ENCODE measurements around the gene TXNDC15. TPM values are rescaled to one million over a fixed set of nuclear protein-coding genes. Genes with fewer than 3 reads are reported as not detected.
"Not testable (repeated sequence)": the region's sequence is repeated elsewhere in the genome, so short reads cannot be mapped to it uniquely, and the experiment has no call there.

TXNDC15 gene, protein sequence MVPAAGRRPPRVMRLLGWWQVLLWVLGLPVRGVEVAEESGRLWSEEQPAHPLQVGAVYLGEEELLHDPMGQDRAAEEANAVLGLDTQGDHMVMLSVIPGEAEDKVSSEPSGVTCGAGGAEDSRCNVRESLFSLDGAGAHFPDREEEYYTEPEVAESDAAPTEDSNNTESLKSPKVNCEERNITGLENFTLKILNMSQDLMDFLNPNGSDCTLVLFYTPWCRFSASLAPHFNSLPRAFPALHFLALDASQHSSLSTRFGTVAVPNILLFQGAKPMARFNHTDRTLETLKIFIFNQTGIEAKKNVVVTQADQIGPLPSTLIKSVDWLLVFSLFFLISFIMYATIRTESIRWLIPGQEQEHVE
- polyA plus RNA-seq (2013, experiment 1 of 2): 40.8 TPM
- 40.5 TPM for polyA plus RNA-seq (2013, experiment 2 of 2)

DNA sequence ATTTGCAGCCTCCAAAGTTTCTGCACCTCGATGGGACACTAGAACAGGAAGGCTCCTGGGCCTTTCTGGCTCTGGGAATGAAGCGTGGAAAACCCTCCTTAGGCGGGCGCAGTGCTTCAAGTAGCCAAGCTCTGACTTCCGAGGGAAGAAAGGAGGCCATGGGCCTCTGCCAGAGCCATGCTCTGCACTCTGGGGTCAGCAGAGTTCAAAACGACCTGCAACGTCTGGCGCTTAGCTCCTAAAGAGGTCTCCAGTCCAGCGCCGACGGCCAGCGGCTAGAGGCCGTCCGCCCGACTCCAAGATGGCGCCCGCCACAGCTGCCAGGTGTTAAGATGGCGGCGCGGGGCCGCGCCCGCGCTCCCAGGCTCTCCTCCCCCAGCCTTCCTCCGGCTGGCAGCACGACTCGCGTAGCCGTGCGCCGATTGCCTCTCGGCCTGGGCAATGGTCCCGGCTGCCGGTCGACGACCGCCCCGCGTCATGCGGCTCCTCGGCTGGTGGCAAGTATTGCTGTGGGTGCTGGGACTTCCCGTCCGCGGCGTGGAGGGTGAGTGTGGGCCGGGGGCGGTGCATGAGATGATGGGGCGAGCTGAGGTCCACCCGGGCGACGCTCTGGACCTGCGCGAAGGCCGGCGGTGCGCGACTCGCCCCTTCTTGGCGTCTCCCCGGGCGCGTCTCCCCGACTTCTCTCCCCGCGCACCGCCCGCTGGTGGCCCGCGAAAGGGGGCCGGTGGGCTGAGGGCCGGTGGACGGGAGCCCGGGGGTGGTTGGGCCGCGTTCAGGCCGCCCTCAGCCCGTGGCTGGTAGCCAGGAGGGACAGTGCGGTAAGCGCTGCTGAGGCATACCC is at the start of gene TXNDC15:
TSS of gene TXNDC15 (plus strand) at position 385 of the 844 bp plus-strand sequence. CDS start at position 442, 57 bp downstream.
- Histone ChIP-seq H3K4me3 (ENCODE audit: extremely low read depth, insufficient read depth, low read length, poor library complexity, severe bottlenecking) (peak within 1 kb of the TSS; percentile 74), H3K4me1 (ENCODE audit: control insufficient read depth, insufficient read depth, low read length, poor library complexity, severe bottlenecking) (peaks cover 7% of the 10 kb centered on the region), H3K36me3 (ENCODE audit: control insufficient read depth, insufficient read depth, low read length) (peaks cover 4% of the 10 kb centered on the region), H3K9me3 (ENCODE audit: control insufficient read depth, low read length) (no peaks in the 10 kb centered on the region), H3K27ac (ENCODE audit: low read depth, low read length, severe bottlenecking) (peak within 1 kb of the TSS; percentile 94)
- WGBS, 2 experiments (ENCODE audit: insufficient coverage in 2 of 2): 5 to 9% methylated on average over 45 to 73 of the region's 79 CpGs

DNA sequence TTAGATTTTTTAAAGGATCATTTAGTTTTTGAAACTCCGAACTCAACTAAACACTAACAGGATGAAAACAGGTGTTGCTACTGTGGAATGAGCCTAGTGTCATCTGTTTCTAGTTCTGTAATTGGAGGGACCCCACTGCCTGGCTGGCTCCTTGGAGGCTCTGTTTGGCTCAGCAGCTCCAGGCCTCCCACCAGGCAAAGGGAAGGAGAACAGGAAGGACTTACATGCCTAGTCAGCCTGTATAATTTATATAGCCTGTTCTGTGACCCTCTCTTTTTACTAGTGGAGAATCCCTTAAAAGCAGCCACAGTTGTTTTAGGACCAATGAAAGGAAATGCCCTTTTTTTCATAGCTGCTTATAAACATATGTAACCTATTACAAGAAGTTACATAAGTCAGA is 49.5 kb upstream of the TXNDC15 start:
- WGBS, 2 experiments (ENCODE audit: insufficient coverage in 2 of 2): no CpG with 5 or more reads among the region's 1 CpG
- no peaks in the 10 kb centered on the region for H3K4me1 ChIP-seq (ENCODE audit: control insufficient read depth, insufficient read depth, low read length, poor library complexity, severe bottlenecking)
- peaks cover 68% of the 10 kb centered on the region for H3K36me3 ChIP-seq (ENCODE audit: control insufficient read depth, insufficient read depth, low read length)
- H3K27ac ChIP-seq (ENCODE audit: low read depth, low read length, severe bottlenecking): no peak overlapping the region
- no peak overlapping the region for H3K4me3 ChIP-seq (ENCODE audit: extremely low read depth, insufficient read depth, low read length, poor library complexity, severe bottlenecking)
- H3K9me3 ChIP-seq (ENCODE audit: control insufficient read depth, low read length): no peaks in the 10 kb centered on the region

GRCh38 chr5:134825212-134825611 is 49.0 kb upstream of the TXNDC15 start:
- no peaks in the 10 kb centered on the region for H3K4me1 ChIP-seq (ENCODE audit: control insufficient read depth, insufficient read depth, low read length, poor library complexity, severe bottlenecking)
- H3K36me3 ChIP-seq (ENCODE audit: control insufficient read depth, insufficient read depth, low read length): peaks cover 64% of the 10 kb centered on the region
- no peak overlapping the region for H3K27ac ChIP-seq (ENCODE audit: low read depth, low read length, severe bottlenecking)
- 100% methylated on average over 2 of the region's 7 CpGs for WGBS, 2 experiments (ENCODE audit: insufficient coverage in 2 of 2)
- no peaks in the 10 kb centered on the region for H3K9me3 ChIP-seq (ENCODE audit: control insufficient read depth, low read length)
- no peak overlapping the region for H3K4me3 ChIP-seq (ENCODE audit: extremely low read depth, insufficient read depth, low read length, poor library complexity, severe bottlenecking)

DNA sequence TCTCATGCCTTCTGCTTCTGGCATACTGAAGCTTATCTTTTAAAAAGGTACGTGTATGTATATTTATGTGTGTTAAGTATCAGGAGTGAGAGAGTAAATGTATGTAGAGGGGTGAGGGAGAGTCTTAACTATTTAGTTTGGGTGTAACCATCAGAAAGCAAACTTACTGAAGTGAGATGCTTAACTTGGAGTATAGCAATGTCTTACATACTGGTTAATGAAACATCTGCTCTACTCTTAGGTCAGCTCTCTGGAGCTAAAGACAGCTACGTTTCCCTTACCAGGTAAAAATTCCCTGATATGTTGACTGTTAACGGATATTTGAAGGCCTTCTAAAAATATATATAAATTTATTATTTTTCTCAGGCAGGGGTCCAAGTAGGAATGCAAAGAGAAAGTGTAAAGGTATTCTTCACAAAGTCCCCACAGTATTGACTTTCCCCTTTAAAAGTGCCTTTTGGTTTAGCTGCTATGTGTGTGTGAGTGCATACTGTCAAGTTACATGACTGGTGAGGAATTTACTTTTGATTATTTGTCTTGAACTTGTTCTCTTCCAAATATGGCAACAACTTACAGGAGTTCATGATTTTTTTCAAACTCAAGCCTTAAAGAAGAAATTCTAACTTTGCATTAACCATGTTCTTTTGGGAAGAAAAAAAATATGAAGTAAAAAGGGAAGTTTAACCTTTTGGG is 40.7 kb upstream of the TXNDC15 start:
- no peak overlapping the region for H3K27ac ChIP-seq (ENCODE audit: low read depth, low read length, severe bottlenecking)
- no peaks in the 10 kb centered on the region for H3K4me1 ChIP-seq (ENCODE audit: control insufficient read depth, insufficient read depth, low read length, poor library complexity, severe bottlenecking)

DNA sequence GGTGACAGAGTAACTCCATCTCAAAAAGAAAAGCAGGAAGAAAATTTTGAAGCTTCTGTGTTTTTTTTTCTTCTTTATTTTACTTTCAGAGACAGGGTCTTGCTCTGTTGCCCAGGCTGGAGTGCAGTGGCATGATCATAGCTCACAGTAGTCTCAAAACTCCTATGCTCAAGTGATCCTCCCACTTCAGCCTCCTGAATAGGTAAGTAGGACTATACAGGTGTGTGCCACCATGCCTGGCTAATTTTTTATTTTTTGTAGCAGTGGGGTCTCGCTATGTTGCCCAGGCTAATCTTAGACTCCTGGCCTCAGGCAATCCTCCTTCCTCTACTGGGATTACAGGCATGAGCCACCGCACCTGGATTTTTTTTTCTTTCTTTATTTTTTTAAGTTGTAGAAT is 38.5 kb upstream of the TXNDC15 start:
- H3K4me1 ChIP-seq (ENCODE audit: control insufficient read depth, insufficient read depth, low read length, poor library complexity, severe bottlenecking): no peaks in the 10 kb centered on the region
- H3K27ac ChIP-seq (ENCODE audit: low read depth, low read length, severe bottlenecking): no peak overlapping the region
- no peaks in the 10 kb centered on the region for H3K9me3 ChIP-seq (ENCODE audit: control insufficient read depth, low read length)
- peaks cover 79% of the 10 kb centered on the region for H3K36me3 ChIP-seq (ENCODE audit: control insufficient read depth, insufficient read depth, low read length)
- no peak overlapping the region for H3K4me3 ChIP-seq (ENCODE audit: extremely low read depth, insufficient read depth, low read length, poor library complexity, severe bottlenecking)
- 100% methylated on average over 1 of the region's 2 CpGs; no CpG with 5 or more reads in 1 of the 2 experiments for WGBS, 2 experiments (ENCODE audit: insufficient coverage in 2 of 2)

More for the DNA sequence above, 40.7 kb upstream of the TXNDC15 start:
- Histone ChIP-seq H3K4me3 (ENCODE audit: extremely low read depth, insufficient read depth, low read length, poor library complexity, severe bottlenecking) (no peak overlapping the region), H3K36me3 (ENCODE audit: control insufficient read depth, insufficient read depth, low read length) (peaks cover 64% of the 10 kb centered on the region), H3K9me3 (ENCODE audit: control insufficient read depth, low read length) (no peaks in the 10 kb centered on the region)
- 89 to 100% methylated on average over 1 of the region's 3 CpGs for whole genome bisulfite sequencing, 2 experiments (ENCODE audit: insufficient coverage in 2 of 2)

DNA sequence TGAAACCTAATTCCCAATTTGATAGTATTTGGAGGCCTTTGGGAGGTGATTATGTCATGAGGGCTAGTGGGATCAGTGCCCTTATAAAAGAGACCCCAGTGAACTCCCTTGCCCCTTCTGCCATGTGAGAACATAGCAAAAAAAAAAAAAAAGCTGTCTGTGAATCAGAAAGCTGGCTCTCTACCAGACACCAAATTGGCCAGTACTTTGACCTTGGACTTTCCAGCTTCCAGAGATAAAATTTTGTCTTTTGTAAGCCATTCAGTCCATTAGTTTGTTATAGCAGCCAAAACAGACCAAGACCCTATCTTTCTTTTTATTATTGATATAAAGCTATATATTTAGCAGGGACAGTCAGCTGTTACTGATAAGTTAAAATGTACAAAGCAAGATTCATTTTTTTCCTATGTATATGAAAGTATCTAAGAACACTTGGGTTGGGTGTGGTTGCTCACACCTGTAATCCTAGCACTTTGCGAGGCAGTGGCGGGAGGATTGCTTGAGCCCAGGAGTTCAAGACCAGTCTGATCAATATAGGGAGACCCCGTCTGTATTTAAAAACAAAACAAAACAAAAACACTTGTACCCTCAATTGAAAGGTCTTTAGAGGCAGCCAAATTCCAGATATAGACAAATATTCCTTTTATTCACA is 36.5 kb upstream of the TXNDC15 start:
- 80 to 100% methylated on average over 1 of the region's 3 CpGs for WGBS, 2 experiments (ENCODE audit: insufficient coverage in 2 of 2)
- Histone ChIP-seq H3K9me3 (ENCODE audit: control insufficient read depth, low read length) (no peaks in the 10 kb centered on the region), H3K36me3 (ENCODE audit: control insufficient read depth, insufficient read depth, low read length) (peaks cover 84% of the 10 kb centered on the region), H3K4me1 (ENCODE audit: control insufficient read depth, insufficient read depth, low read length, poor library complexity, severe bottlenecking) (no peaks in the 10 kb centered on the region), H3K27ac (ENCODE audit: low read depth, low read length, severe bottlenecking) (no peak overlapping the region), H3K4me3 (ENCODE audit: extremely low read depth, insufficient read depth, low read length, poor library complexity, severe bottlenecking) (no peak overlapping the region)

- not testable (repeated sequence) for H3K4me3 ChIP-seq (ENCODE audit: extremely low read depth, insufficient read depth, low read length, poor library complexity, severe bottlenecking); H3K9me3 ChIP-seq (ENCODE audit: control insufficient read depth, low read length); H3K4me1 ChIP-seq (ENCODE audit: control insufficient read depth, insufficient read depth, low read length, poor library complexity, severe bottlenecking); H3K27ac ChIP-seq (ENCODE audit: low read depth, low read length, severe bottlenecking)
- 92 to 100% methylated on average over 5 to 7 of the region's 9 CpGs for WGBS, 2 experiments (ENCODE audit: insufficient coverage in 2 of 2)
- H3K36me3 ChIP-seq (ENCODE audit: control insufficient read depth, insufficient read depth, low read length): peaks cover 79% of the 10 kb centered on the region
Measured at GRCh38 chr5:134838361-134838760, 35.8 kb upstream of the TXNDC15 start.

DNA sequence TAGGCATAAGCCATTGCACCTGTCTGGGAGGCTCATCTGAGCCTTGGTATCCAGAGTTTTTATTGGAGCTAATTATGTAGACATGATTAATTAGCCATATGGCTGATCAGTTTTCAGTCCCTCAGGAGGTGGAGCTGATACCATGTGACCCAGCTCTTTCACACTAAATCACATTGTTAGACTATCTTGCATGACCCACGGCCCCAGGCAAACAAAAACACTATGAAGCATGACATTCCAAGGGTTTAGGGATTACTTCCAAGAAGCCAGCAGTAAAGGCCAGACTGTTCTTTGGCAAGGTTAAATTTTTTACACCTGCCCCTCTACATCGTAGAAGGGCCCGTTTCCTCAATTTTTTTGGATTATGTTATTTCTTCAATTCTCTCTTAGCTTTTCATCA is 33.4 kb upstream of the TXNDC15 start:
- H3K4me1 ChIP-seq (ENCODE audit: control insufficient read depth, insufficient read depth, low read length, poor library complexity, severe bottlenecking): peaks cover 5% of the 10 kb centered on the region
- no peak overlapping the region for H3K27ac ChIP-seq (ENCODE audit: low read depth, low read length, severe bottlenecking)
- WGBS, 2 experiments (ENCODE audit: insufficient coverage in 2 of 2): 71 to 100% methylated on average over 1 of the region's 3 CpGs
- no peak overlapping the region for H3K4me3 ChIP-seq (ENCODE audit: extremely low read depth, insufficient read depth, low read length, poor library complexity, severe bottlenecking)
- H3K36me3 ChIP-seq (ENCODE audit: control insufficient read depth, insufficient read depth, low read length): peaks cover 58% of the 10 kb centered on the region
- no peaks in the 10 kb centered on the region for H3K9me3 ChIP-seq (ENCODE audit: control insufficient read depth, low read length)

DNA sequence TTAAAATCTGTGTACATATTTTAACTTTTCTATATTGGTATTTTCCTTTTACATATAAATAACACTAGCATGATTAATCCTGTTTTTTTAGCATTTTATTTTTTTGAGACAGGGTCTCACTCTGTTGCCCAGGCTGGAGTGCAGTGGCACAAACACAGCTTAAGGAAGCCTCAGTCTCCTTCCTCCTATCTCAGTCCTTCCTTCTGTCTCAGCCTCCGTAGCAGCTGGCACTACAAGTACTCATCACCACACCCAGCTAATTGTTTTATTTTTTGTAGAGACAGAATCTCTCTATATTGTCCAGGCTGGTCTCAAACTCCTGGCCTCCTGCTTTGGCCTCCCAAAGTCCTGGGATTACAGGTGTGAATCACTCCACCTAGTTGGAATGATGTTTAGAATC is 29.9 kb upstream of the TXNDC15 start:
- Histone ChIP-seq H3K9me3 (ENCODE audit: control insufficient read depth, low read length) (no peaks in the 10 kb centered on the region), H3K4me1 (ENCODE audit: control insufficient read depth, insufficient read depth, low read length, poor library complexity, severe bottlenecking) (peaks cover 9% of the 10 kb centered on the region), H3K27ac (ENCODE audit: low read depth, low read length, severe bottlenecking) (no peak overlapping the region), H3K4me3 (ENCODE audit: extremely low read depth, insufficient read depth, low read length, poor library complexity, severe bottlenecking) (no peak overlapping the region), H3K36me3 (ENCODE audit: control insufficient read depth, insufficient read depth, low read length) (peaks cover 45% of the 10 kb centered on the region)
- WGBS, 2 experiments (ENCODE audit: insufficient coverage in 2 of 2): no CpG with 5 or more reads among the region's 1 CpG

- peaks cover 39% of the 10 kb centered on the region for H3K36me3 ChIP-seq (ENCODE audit: control insufficient read depth, insufficient read depth, low read length)
Measured at GRCh38 chr5:134845335-134845851, 28.8 kb upstream of the TXNDC15 start.

More at GRCh38 chr5:134845335-134845851, 28.8 kb upstream of the TXNDC15 start:
- Histone ChIP-seq H3K9me3 (ENCODE audit: control insufficient read depth, low read length) (no peaks in the 10 kb centered on the region), H3K27ac (ENCODE audit: low read depth, low read length, severe bottlenecking) (peak overlapping the region; percentile 95), H3K4me3 (ENCODE audit: extremely low read depth, insufficient read depth, low read length, poor library complexity, severe bottlenecking) (peak overlapping the region; percentile 88), H3K4me1 (ENCODE audit: control insufficient read depth, insufficient read depth, low read length, poor library complexity, severe bottlenecking) (peaks cover 9% of the 10 kb centered on the region)
- WGBS, 2 experiments (ENCODE audit: insufficient coverage in 2 of 2): 41 to 42% methylated on average over 12 of the region's 12 CpGs

All from mesodermal cell (in vitro differentiated cells).